Glomerular visceral epithelial cell (primary cell): ENCODE results near the gene DTX3L.

Experiments used
- DNase-seq: peaks from one replicate; pipeline ENCODE4 v3.0.0-alpha.2; 2016; ENCODE audit errors: extremely low spot score

DTX3L gene

GRCh38 chr3:122564155-122564912, at the start of gene DTX3L, which contains the start of gene PARP9:
TSS of gene DTX3L (plus strand) at chr3:122564338. CDS start at chr3:122564427, 89 bp downstream.
TSS of gene PARP9 (minus strand) at chr3:122564300. CDS start at chr3:122559620, 4,680 bp downstream.
- DNase-seq = peak; percentile 81

DNA sequence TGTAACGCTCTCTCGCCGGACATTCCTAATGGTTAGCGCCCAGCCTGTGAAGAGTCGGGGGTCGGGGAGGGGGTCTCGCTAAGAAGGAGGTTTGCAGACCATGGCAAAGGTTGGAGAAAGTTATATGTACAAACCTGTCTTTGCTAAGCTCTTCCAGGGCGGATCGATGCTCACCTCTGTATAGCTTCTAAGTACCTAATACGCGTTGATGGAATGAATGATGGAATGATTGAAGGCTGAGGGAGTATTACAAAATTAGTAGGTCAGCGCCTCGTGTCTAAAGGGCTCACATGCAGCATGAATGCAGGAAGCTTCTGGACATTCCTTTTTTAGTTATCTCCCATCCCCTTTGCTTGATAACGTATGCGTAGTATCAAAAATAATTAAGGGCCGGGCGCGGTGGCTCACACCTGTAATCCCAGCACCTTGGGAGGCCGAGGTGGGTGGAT, 49.1 kb upstream of the DTX3L start:
- no peak for DNase-seq

DNA sequence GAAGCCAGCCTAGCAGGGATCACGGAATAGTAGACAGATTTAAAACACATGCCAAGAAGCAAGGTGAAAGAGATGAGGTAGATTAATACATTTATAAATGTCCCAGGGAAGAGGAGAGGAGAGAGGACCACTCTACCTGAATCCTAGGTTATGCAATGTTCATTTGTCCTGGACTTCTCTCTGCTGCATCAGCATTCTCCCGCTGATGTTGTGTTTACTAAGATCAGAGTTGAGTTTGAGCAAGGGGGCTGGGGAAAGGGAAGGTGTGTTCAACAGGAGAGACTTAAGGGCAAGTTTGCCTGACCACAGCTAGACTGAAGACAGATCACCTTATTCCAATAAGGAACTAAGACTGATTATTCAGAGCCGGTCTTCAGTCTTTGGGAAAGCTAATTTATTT, 48.3 kb upstream of the DTX3L start:
- DNase-seq = no peak

DNA sequence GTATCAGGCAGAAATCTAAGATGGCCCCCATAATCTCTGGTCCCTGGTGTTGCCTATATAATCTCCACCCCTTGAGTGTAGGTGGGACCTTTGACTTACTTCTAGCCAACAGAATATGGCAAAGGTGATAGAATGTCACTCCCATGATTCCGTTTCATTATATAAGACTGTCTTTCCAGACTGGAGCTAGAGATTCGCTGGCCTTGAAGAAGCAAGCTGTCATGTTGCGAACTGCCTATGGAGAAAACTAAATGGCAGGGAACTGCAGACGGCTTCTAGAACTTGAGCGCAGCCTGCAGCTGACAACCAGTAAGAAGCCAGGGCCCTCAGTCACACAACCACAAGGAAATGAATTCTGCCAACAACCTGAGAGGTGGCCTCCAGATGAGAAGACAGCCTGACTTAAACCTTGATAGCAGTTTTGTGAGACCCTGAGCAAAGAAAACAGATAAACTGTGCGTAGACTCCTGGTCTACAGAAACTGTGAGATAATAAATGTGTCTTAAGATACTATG, 47.2 kb upstream of the DTX3L start:
- no peak for DNase-seq

- no peak for DNase-seq
Measured at GRCh38 chr3:122519693-122520092, 44.4 kb upstream of the DTX3L start.

GRCh38 chr3:122520861-122521260, 43.3 kb upstream of the DTX3L start:
- DNase-seq = no peak

- DNase-seq = no peak
Measured at GRCh38 chr3:122523317-122523716, 40.8 kb upstream of the DTX3L start.

DNA sequence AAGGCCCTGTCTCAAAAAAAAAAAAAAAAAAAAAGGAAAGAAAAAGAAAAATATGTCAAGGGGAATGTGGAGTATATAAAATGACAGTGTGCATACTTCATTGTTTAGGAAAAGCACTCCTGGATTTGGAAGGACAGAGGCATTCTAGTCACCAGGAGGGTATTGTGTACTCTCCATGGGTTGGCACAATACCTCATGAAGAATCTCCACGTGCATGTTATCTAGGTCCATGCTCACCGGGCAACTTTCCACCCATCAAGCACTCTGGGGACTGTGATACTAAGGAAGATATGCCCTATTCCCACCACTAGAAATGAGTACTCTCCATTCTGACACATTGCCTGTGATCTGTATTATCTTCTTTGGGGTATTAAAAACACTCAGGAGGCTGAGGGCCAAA, 34.0 kb upstream of the DTX3L start:
- DNase-seq = no peak

GRCh38 chr3:122533480-122533879, 30.7 kb upstream of the DTX3L start:
- no peak for DNase-seq

DNA sequence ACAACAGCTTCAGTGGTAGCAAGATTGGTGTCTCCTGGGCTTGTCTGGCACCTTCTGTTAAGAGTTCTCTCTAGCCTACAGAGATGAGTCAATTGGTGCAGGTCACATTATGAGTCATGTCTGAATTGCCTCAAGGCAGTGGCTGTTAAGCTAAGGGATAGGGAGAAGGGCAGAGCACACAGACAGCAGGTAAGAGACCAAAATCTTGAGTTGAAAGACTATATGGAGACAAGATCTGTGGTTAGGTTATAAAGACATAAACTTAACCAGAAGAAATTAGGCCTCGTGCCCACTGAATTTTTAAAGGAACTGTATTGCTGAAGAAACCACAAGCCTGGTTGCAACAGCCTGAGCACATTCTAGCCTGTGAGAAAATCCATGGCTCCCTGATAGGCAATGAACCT, 30.2 kb upstream of the DTX3L start:
- peak; percentile 81 for DNase-seq

DNA sequence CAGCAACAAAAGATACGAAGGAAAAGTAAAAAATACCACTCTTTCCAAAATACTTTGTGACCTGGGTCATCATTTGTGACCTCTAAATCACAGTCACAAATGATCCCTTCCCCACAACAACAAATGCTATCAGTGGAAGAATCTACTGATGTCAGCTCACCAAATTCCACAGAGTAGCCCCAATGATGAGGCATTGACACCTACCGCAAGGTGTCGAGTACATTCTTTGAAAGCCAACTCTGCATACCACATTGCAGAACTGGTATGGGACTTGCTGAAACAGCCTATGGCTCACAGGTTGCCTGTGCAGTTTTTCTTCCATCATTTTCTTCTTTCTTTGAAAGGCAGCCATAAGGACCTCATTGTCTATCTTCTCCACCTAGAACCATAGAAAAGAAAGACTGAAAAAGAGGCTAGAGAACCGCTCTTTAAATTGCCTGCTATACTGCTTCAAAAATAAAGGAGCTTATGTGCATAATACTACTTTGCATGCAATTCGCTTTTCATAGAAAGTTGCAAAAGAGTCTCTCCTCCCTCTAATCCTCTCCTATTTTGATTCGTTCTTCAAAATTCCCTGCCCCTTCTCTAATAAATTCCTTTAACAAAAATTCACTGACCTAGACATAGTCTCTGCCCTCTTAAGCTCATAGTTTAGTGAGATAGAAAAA, 28.0 kb upstream of the DTX3L start:
- no peak for DNase-seq

DNA sequence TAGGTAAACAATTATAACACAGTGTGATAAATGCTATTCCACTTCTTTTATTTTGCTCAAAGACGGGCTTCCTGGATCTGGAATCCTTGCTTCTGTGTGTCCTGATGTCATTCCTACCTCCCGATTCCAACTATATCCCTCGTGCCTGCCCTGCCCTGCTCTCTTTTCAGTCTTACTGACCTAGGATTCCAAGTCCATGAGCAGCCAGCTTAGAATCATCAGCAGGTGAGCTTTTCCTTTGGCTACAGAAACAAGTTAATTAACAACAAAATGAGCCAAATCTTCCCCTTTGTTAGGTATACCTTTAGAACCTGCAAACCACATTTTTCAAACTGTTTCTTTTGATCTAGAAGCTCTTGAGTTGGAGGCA, 27.5 kb upstream of the DTX3L start:
- DNase-seq = no peak

GRCh38 chr3:122538956-122539490, 25.1 kb upstream of the DTX3L start:
- DNase-seq = no peak

DNA sequence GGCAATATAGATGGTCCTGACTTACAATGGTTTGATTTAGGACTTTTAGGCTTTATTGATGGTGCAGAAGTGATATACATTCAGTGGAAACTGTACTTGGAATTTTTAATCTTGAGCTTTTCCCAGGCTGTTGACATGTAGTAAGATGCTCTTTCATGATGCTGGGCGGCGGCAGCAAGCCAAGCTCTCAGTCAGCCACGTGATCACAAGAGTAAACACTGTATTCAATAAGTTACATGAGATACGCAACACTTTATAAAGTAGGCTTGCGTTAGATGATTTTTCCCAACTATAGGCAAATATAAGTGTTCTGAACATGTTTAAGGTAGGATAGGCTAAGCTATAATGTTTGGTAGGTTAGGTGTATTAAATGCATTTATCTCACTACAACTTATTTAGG, 18.0 kb upstream of the DTX3L start:
- no peak for DNase-seq

GRCh38 chr3:122548076-122548475, 16.1 kb upstream of the DTX3L start:
- DNase-seq = no peak

DNA sequence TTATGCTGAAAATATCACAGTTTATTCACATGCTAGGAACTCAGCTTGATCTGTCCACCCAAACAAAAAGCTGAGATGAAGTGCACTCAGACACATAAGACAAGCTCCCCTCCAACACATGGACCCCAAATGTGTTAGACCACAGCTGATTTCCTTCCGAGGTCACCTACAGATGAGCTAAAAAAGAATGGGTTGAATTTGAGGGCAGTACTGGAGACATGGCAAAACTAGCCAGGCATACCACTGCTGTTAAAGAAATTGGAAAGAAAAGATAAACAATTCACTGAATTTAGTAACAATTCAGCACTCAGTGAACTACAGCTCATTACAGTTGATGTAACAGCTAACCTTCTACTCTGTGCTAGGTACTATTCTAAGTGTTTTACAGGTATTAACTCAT, 15.5 kb upstream of the DTX3L start:
- DNase-seq = no peak

DNA sequence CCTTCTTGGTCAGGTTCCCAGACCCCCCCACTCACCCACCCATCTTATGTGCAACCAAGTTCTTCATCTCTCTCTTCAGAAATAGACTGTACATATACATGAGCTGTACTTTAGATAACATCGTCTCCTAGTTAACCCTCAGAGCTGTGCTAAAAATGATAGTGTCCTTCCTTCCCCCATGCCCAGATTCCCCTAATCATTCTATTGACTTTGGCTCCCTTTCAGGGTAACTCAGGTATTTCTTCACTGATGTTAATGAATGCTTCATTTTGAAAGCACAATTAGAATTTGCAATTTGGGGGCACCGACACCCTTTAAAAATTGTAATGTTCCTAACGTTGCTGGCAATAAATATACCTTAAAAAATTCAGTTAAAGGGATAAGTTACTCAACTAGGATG, 11.0 kb upstream of the DTX3L start:
- DNase-seq = no peak

DNA sequence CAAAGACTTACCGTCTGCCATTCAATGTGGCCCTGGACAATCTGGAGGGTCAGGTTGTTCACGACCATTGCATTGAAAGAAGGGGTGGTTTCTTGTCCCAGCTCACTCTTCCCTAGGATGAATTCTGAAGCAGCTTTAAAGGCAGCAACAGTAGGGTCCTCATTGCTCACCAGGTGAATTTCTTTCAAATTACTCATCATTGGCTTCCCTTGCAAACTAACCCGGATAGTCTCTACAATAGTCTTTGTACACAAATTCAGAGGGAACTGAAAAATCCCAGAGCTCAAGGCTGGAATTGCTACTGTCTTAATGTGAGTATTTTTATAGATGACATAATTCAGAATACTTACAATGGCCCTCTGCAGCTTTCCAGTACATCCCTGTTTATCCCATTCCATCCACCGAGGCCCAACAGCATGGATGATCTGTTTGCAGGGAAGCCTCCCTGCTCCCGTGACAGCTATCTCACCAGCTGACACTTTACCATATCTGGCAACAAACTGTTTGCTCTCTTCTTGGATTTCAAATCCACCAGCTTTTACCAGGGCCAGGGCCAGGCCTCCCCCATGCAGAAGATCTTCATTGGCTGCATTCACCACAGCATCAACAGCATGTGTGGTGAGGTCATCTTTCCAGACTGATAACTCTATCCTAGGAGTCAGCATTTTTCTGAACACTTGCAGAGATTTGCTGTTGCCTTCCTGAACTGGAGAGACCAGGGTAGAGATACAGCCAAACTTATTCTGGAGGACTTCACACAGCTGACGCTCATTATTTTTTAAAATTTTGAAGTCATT, 8.7 kb upstream of the DTX3L start:
- DNase-seq = peak; percentile 11

GRCh38 chr3:122557356-122557755, 6.8 kb upstream of the DTX3L start:
- DNase-seq = no peak

DNA sequence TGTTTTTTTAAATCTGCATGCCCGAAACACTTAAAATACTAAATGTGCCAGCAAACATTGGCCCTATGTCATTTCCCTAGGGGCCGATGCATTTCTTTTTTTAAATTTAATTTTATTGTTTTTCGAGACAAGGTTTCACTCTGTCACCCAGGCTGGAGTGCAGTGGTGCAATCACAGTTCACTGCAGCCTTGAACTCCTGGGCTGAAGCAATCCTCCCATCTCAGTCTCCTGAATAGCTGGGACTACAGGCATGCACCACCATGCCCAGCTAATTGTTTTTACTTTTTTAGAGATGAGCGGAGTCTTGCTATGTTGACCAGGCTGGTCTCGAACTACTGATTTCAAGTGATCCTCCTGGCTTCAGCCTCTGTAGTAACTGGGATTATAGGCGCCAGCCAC, 5.5 kb upstream of the DTX3L start:
- DNase-seq = no peak

DNA sequence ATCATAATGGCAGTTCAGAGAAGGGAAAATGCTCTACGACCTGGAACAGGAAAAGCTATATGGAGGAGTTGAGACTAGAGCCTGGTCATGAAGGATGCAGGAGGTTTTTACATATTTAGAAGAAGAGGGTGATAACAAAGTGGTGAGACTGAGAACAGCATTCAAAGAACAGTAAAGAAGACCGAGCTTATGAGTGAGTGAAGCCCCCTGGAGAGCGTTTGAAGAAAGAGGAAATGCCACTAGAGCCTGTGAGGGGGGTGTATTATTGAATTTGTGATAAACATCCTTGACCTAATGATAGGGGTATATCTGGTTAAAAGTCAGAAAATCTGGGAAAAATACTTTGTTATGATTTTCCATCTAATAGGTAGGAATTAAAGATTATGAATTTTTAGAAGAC, 4.2 kb upstream of the DTX3L start:
- DNase-seq = no peak

DNA sequence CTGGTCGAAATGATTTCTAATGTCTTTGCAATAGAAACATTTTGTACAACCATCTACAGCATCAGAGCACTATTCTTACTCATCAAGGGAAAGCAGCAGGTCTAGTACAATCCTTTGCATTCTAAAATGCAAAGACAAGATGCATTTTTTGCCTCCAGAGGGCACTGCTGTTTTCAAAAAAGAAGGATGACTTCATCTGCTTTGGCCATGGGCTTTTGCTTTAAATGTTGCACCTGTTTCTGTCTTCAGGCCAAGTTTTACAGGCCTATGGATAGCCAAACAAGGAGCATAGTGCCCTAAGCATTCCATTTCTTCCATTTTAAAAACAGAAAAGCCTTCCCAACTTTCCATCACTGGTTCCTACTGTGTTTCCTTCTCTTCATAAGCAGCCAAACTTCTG, 3.5 kb upstream of the DTX3L start:
- peak; percentile 55 for DNase-seq
